Thyroid gland (tissue), 4 donors: ENCODE results near the gene SLC45A1. TPM values are rescaled to one million over a fixed set of nuclear protein-coding genes. Genes with fewer than 3 reads are reported as not detected.

Experiments used
- DNase-seq, 2 donors: peaks; one replicate each; pipeline ENCODE4 v3.0.0-alpha.2; 2019
- H3K27ac ChIP-seq, 3 donors: fragments of 200-600 bp; sonication (generic); 1 replicate in 2 of 3; 2 replicates in 1 of 3; pipeline ENCODE4 v1.5.1; 2016 to 2019; ENCODE audit warnings: mild to moderate bottlenecking in 1 of 3, moderate library complexity in 1 of 3
- H3K27me3 ChIP-seq: fragments of 200-600 bp; sonication (generic); one replicate; pipeline ENCODE4 v1.5.1; 2019
- H3K36me3 ChIP-seq, 2 donors: fragments of 200-600 bp; sonication (generic); one replicate each; pipeline ENCODE4 v1.5.1; 2016 to 2019
- H3K4me1 ChIP-seq, 2 donors: fragments of 200-600 bp; sonication (generic); one replicate each; pipeline ENCODE4 v1.5.1; 2017 to 2019
- H3K4me3 ChIP-seq, 3 donors: fragments of 200-600 bp; sonication (generic); replicated peaks in 1 of 3; 1 replicate in 2 of 3; 2 replicates in 1 of 3; pipeline ENCODE4 v1.5.1; 2016; ENCODE audit warnings: mild to moderate bottlenecking in 1 of 3
- H3K9me3 ChIP-seq: fragments of 200-600 bp; sonication (generic); one replicate; pipeline ENCODE4 v1.5.1; 2017
- CTCF ChIP-seq, 6 experiments: fragments of 200-600 bp in 3 of 6; fragments of 450-650 bp in 3 of 6; sonication (generic) in 3 of 6; IDR thresholded peaks; one replicate each; pipeline ENCODE4 v1.5.1; 2016 to 2019; ENCODE audit warnings: antibody characterized with exemption in 6 of 6, mild to moderate bottlenecking in 2 of 6, inconsistent platforms in 1 of 6, moderate library complexity in 1 of 6
- POLR2A ChIP-seq, 2 donors: fragments of 450-650 bp; IDR thresholded peaks; one replicate each; pipeline ENCODE4 v1.6.1; 2017; ENCODE audit warnings: antibody characterized with exemption in 2 of 2, mild to moderate bottlenecking in 2 of 2, moderate library complexity in 1 of 2
- WGBS, 2 donors: methylation state at CpG; one replicate each; pipeline ENCODE4 v1.1.5; 2017; 5-methylcytosine and 5-hydroxymethylcytosine counted together
- intact Hi-C: fragments of 100-400 bp; cut with DNase I; formaldehyde crosslinking; loops from one replicate; pipeline ENCODE4 v1.15.1; 2023
- total RNA-seq, 4 donors: library from RNA; depleted of rRNA; stranded (reverse); fragments of >200 nt; gene quantifications; one replicate each; pipeline ENCODE4 v1.2.3, GENCODE V29; 2016

SLC45A1 gene
- total RNA-seq, 4 donors from 2014 or later, result 1.6 to 4.8 (median 3.0) TPM

DNA sequence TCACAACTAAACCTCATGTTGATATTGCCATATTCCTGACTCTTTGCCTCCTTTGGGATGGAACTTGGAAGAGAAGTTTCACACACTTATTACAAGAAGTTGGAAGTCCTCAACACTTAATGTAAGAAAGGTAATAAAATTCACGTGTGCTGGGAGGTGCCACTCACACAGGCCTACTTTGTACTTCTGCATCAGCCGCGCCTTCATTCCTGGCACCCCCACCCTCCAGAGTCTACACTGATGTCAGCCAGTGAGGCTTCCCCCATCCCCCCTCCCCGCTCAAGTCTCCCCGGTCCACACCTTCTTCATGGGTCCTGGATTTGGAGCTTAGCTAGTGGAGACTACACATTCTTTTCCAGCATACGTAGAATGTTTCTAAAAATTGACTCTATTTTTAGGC lies 24.8 kb upstream of the SLC45A1 start:
- DNase-seq, result no peak
- peaks cover 0 to 13% of the 10 kb centered on the region in 2 donors for H3K4me1 ChIP-seq
- 85 to 90% methylated on average over 6 of the region's 6 CpGs for WGBS, 2 donors
- intact Hi-C loops, result no loop called here
- no peak overlapping the region for H3K4me3 ChIP-seq
- no peak overlapping the region for H3K27ac ChIP-seq
- TF ChIP-seq POLR2A (IDR thresholded peaks at IDR 0.05) (no peak), CTCF (IDR thresholded peaks at IDR 0.05) (no peak)
- no peaks in the 10 kb centered on the region for H3K36me3 ChIP-seq
- H3K27me3 ChIP-seq, result no peaks in the 10 kb centered on the region
- H3K9me3 ChIP-seq, result no peaks in the 10 kb centered on the region

- peak overlapping the region in 2 of 3 donors; percentile 43 to 45 for H3K27ac ChIP-seq
- TF ChIP-seq POLR2A (IDR thresholded peaks at IDR 0.05) (no peak), CTCF (IDR thresholded peaks at IDR 0.05) (peak in 1 of 6 experiments; percentile 1)
- no peak for DNase-seq
- H3K27me3 ChIP-seq, result no peaks in the 10 kb centered on the region
- H3K9me3 ChIP-seq, result no peaks in the 10 kb centered on the region
- no peak overlapping the region for H3K4me3 ChIP-seq
- intact Hi-C loops, result no loop called here
- 95 to 96% methylated on average over 4 of the region's 4 CpGs for WGBS, 2 donors
- no peaks in the 10 kb centered on the region for H3K36me3 ChIP-seq
- peaks cover 0 to 13% of the 10 kb centered on the region in 2 donors for H3K4me1 ChIP-seq
Measured at GRCh38 chr1:8293641-8294169, 24.2 kb upstream of the SLC45A1 start.

DNA sequence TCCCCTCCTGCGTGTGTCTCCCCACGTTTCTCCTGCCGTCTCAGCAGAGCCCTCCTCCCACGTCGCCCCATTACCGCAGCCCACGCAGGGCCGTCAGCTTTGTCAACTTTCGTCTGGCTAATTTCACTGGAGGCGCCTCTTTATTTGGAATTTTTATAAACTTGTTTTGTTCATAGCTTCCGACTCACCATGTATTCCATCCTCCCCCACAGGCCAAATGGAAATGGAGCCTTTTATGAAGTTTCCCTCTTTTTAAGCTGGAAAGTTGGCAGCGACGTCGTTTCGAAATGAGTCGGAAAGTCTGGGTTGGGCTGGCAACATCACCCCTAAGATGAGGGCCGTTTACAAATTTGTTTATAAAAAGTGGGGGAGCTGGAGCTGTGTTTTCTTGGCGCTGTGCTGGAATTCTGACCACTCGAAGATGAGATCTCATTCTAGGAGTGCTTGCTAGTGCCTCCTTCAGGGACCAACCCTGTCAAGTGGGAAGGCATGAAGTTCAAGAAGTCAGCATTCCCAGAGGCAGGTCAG lies 23.7 kb upstream of the SLC45A1 start:
- no peaks in the 10 kb centered on the region for H3K36me3 ChIP-seq
- WGBS, 2 donors, result 51% methylated on average over 19 of the region's 19 CpGs
- H3K27me3 ChIP-seq, result no peaks in the 10 kb centered on the region
- peaks cover 0 to 13% of the 10 kb centered on the region in 2 donors for H3K4me1 ChIP-seq
- no peaks in the 10 kb centered on the region for H3K9me3 ChIP-seq
- no peak overlapping the region for H3K4me3 ChIP-seq
- peak overlapping the region in 2 of 3 donors; percentile 43 to 45 for H3K27ac ChIP-seq
- DNase-seq, result peak; percentile 55 to 64
- TF ChIP-seq CTCF (IDR thresholded peaks at IDR 0.05), result peak in 1 of 6 experiments; percentile 7
- peak in 1 of 2 donors; percentile 15 for TF ChIP-seq POLR2A (IDR thresholded peaks at IDR 0.05)
- intact Hi-C loops, result no loop called here

- intact Hi-C loops, result no loop called here
- WGBS, 2 donors, result 93% methylated on average over 4 of the region's 4 CpGs
- Histone ChIP-seq H3K27ac (no peak overlapping the region), H3K4me3 (no peak overlapping the region), H3K9me3 (no peaks in the 10 kb centered on the region), H3K27me3 (no peaks in the 10 kb centered on the region), H3K4me1 (peaks cover 0 to 13% of the 10 kb centered on the region in 2 donors), H3K36me3 (no peaks in the 10 kb centered on the region)
- TF ChIP-seq CTCF (IDR thresholded peaks at IDR 0.05) (no peak), POLR2A (IDR thresholded peaks at IDR 0.05) (no peak)
- no peak for DNase-seq
Measured at GRCh38 chr1:8297245-8297644, 20.7 kb upstream of the SLC45A1 start.

- Histone ChIP-seq H3K27ac (no peak overlapping the region), H3K9me3 (no peaks in the 10 kb centered on the region), H3K36me3 (no peaks in the 10 kb centered on the region), H3K27me3 (no peaks in the 10 kb centered on the region), H3K4me3 (no peak overlapping the region), H3K4me1 (peaks cover 0 to 2% of the 10 kb centered on the region in 2 donors)
- intact Hi-C loops, result no loop called here
- WGBS, 2 donors, result 96 to 97% methylated on average over 5 of the region's 5 CpGs
- no peak for TF ChIP-seq CTCF (IDR thresholded peaks at IDR 0.05)
- TF ChIP-seq POLR2A (IDR thresholded peaks at IDR 0.05), result no peak
- no peak for DNase-seq
Measured at GRCh38 chr1:8299963-8300362, 18.0 kb upstream of the SLC45A1 start.
